GM21528 (cell line): Measurements from ENCODE around the gene AFTPH.
A peak's percentile ranks its signal among the peaks of the same experiment; 100 is the strongest.

ENCODE experiments used
- ATAC-seq: cut with Tn5 transposase; IDR thresholded peaks from one replicate; pipeline ENCODE4 v1.9.1; 2021; ENCODE audit warnings: mild to moderate bottlenecking, moderate library complexity; ENCODE audit not compliant: unreplicated experiment, low FRiP score

AFTPH gene

GRCh38 chr2:64523666-64524603, at the start of gene AFTPH:
Gene AFTPH (plus strand): TSS chr2:64524328. CDS start chr2:64551475, 27,147 bp downstream.
- ATAC-seq, result peak; percentile 79

- ATAC-seq, result no peak
Measured at GRCh38 chr2:64474636-64475035, 49.5 kb upstream of the AFTPH start.

- ATAC-seq, result no peak
Measured at GRCh38 chr2:64477037-64477436, 47.1 kb upstream of the AFTPH start.

- no peak for ATAC-seq
Measured at GRCh38 chr2:64477979-64478378, 46.1 kb upstream of the AFTPH start.

- no peak for ATAC-seq
Measured at GRCh38 chr2:64478502-64479230, 45.5 kb upstream of the AFTPH start.

- no peak for ATAC-seq
Measured at GRCh38 chr2:64479259-64480117, 44.6 kb upstream of the AFTPH start.

GRCh38 chr2:64481665-64482064, 42.5 kb upstream of the AFTPH start:
- no peak for ATAC-seq

GRCh38 chr2:64482243-64482642, 41.9 kb upstream of the AFTPH start:
- no peak for ATAC-seq

GRCh38 chr2:64482765-64483504, 41.2 kb upstream of the AFTPH start:
- ATAC-seq, result no peak

GRCh38 chr2:64485331-64485730, 38.8 kb upstream of the AFTPH start:
- ATAC-seq, result no peak

- ATAC-seq, result no peak
Measured at GRCh38 chr2:64485961-64486360, 38.2 kb upstream of the AFTPH start.

GRCh38 chr2:64487256-64488049, 36.7 kb upstream of the AFTPH start:
- no peak for ATAC-seq

GRCh38 chr2:64488050-64488974, 35.8 kb upstream of the AFTPH start:
- ATAC-seq, result peak; percentile 63

GRCh38 chr2:64489081-64489751, 34.9 kb upstream of the AFTPH start:
- no peak for ATAC-seq

- ATAC-seq, result no peak
Measured at GRCh38 chr2:64491426-64491825, 32.7 kb upstream of the AFTPH start.

- ATAC-seq, result no peak
Measured at GRCh38 chr2:64492272-64492671, 31.9 kb upstream of the AFTPH start.

GRCh38 chr2:64492821-64493220, 31.3 kb upstream of the AFTPH start:
- ATAC-seq, result no peak

- ATAC-seq, result no peak
Measured at GRCh38 chr2:64493788-64494187, 30.3 kb upstream of the AFTPH start.
